Osteoblast (primary cell): ENCODE data around the gene HOTAIR. TPM values are rescaled to one million over a fixed set of nuclear protein-coding genes. Genes with fewer than 3 reads are reported as not detected.
A peak's percentile ranks its signal among the peaks of the same experiment; 100 is the strongest.

Source experiments
- DNase-seq: peaks from one replicate; pipeline ENCODE4 v3.0.0; 2011; ENCODE audit warnings: low spot score, mixed read lengths; ENCODE audit not compliant: insufficient read length; ENCODE audit errors: missing footprints
- H2AFZ ChIP-seq: 2 replicates; pipeline ENCODE4 v1.6.0; 2011; ENCODE audit warnings: mild to moderate bottlenecking, low read length
- H3K27ac ChIP-seq: 2 replicates; pipeline ENCODE4 v1.5.1; 2011; ENCODE audit warnings: mild to moderate bottlenecking, low read depth, low read length, moderate library complexity
- H3K27me3 ChIP-seq: 2 replicates; pipeline ENCODE4 v1.6.0; 2012; ENCODE audit warnings: mild to moderate bottlenecking, control low read depth, inconsistent platforms, low read length, moderate library complexity; ENCODE audit not compliant: insufficient read depth
- H3K36me3 ChIP-seq: 2 replicates; pipeline ENCODE4 v1.5.1; 2011; ENCODE audit warnings: mild to moderate bottlenecking, low read length, control low read depth, moderate library complexity; ENCODE audit not compliant: insufficient read depth
- H3K4me1 ChIP-seq: 2 replicates; pipeline ENCODE4 v1.5.1; 2011; ENCODE audit warnings: mild to moderate bottlenecking, low read length, control low read depth, moderate library complexity; ENCODE audit not compliant: insufficient read depth
- H3K4me2 ChIP-seq: 2 replicates; pipeline ENCODE4 v1.6.0; 2011; ENCODE audit warnings: mild to moderate bottlenecking, low read length; ENCODE audit not compliant: insufficient read depth
- H3K4me3 ChIP-seq: fragments of 200-600 bp; sonication (generic); 3 replicates; pipeline ENCODE4 v1.5.1; 2012; ENCODE audit warnings: mild to moderate bottlenecking, low read length, inconsistent platforms; ENCODE audit not compliant: insufficient read depth
- H3K79me2 ChIP-seq: 2 replicates; pipeline ENCODE4 v1.6.0; 2012; ENCODE audit warnings: mild to moderate bottlenecking, low read length, control low read depth, inconsistent platforms; ENCODE audit not compliant: insufficient read depth
- H3K9me3 ChIP-seq: 2 replicates; pipeline ENCODE4 v1.5.1; 2011; ENCODE audit warnings: low read depth, low read length, control low read depth
- H4K20me1 ChIP-seq: 2 replicates; pipeline ENCODE4 v1.6.0; 2012; ENCODE audit warnings: mild to moderate bottlenecking, low read length, control low read depth; ENCODE audit not compliant: insufficient read depth
- CTCF ChIP-seq: IDR thresholded peaks from 2 replicates; pipeline ENCODE4 v1.5.1; 2011; ENCODE audit warnings: mild to moderate bottlenecking, low read depth, low read length, moderate library complexity; ENCODE audit errors: extremely low read depth
- total RNA-seq: library from RNA; depleted of rRNA; stranded (reverse); fragments of >200 nt; gene quantifications from 2 replicates; pipeline ENCODE4 v1.2.3, GENCODE V29; 2012

The HOTAIR gene
- total RNA-seq, 1 donor = 0.72 TPM

DNA sequence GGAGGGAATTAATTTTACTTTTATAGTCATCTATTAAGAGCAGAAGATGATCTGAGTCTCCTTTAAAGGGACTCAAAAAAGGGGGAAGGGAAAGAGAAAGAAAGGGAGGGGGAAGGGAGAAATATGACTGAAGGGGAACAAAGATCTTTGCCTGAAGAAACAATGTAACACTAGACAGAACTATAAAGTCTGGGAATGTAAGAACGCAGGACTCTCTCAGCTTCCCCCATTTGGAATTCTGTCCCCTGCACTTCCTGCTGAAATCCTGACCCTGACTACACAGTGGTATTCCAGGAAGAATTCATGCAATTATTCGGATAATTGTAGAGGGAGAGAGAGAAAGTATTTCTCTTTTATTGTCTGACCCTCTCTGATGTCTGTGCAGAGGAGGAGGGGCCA lies 10.4 kb downstream of the HOTAIR start:
- Histone ChIP-seq H3K79me2 (no peaks in the 10 kb centered on the region), H2AFZ (no peak overlapping the region), H3K36me3 (no peaks in the 10 kb centered on the region), H3K27ac (no peak overlapping the region), H3K9me3 (no peaks in the 10 kb centered on the region), H3K4me2 (peak overlapping the region; percentile 22), H3K4me3 (no peak overlapping the region), H3K4me1 (no peaks in the 10 kb centered on the region), H3K27me3 (peaks cover 61% of the 10 kb centered on the region), H4K20me1 (no peaks in the 10 kb centered on the region)
- TF ChIP-seq CTCF = no peak
- DNase-seq = no peak

GRCh38 chr12:53963434-53964314 lies 11.1 kb downstream of the HOTAIR start:
- Histone ChIP-seq H3K36me3 (no peaks in the 10 kb centered on the region), H3K79me2 (no peaks in the 10 kb centered on the region), H2AFZ (no peak overlapping the region), H3K4me3 (no peak overlapping the region), H3K27me3 (peaks cover 66% of the 10 kb centered on the region), H3K4me1 (no peaks in the 10 kb centered on the region), H3K27ac (no peak overlapping the region), H4K20me1 (no peaks in the 10 kb centered on the region), H3K9me3 (no peaks in the 10 kb centered on the region), H3K4me2 (no peak overlapping the region)
- no peak for TF ChIP-seq CTCF
- no peak for DNase-seq

GRCh38 chr12:53963005-53963404 lies 11.7 kb downstream of the HOTAIR start:
- H3K36me3 ChIP-seq = no peaks in the 10 kb centered on the region
- no peak overlapping the region for H3K4me3 ChIP-seq
- no peaks in the 10 kb centered on the region for H3K79me2 ChIP-seq
- H3K4me1 ChIP-seq = no peaks in the 10 kb centered on the region
- TF ChIP-seq CTCF = no peak
- no peaks in the 10 kb centered on the region for H3K9me3 ChIP-seq
- no peak overlapping the region for H3K27ac ChIP-seq
- H3K27me3 ChIP-seq = peaks cover 73% of the 10 kb centered on the region
- no peak for DNase-seq
- H3K4me2 ChIP-seq = no peak overlapping the region
- no peaks in the 10 kb centered on the region for H4K20me1 ChIP-seq
- no peak overlapping the region for H2AFZ ChIP-seq

DNA sequence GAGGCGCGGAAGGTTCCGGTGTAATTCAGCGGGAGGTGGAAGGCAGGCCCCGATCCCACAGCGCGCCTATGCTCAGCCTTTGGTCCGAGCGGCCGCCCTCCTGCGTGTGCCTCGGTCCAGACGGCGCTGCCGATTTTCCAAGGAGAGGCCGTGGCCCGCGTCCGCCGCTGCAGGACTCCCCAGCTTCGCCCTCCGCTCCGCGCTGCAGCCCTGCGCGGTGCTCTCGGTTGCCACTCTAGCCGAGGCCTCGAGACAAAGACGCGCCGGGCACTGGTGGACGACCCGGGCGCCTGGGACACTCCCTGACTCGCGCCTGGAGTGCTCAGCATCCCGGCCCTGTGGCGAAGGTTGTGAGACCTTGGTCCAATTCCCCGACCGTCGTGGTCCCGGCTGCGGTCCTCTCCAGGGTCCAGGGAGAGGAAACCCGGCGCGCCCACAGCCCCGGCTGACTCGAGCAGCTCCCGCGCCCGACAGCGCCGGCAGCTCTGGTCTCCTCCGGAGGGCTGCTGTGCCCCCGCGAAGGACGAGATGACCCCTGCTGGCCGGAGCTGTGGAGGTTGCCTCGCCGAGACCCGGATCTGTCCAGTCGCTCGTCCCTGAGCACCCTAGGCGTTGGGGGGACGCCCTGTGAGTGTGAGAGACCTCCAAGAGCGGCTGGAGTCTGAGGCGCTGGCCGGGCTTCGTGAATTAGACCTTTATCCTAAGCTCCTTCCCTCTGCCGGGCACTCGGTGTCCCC lies 13.6 kb downstream of the HOTAIR start:
- peaks cover 86% of the 10 kb centered on the region for H3K27me3 ChIP-seq
- H3K27ac ChIP-seq = no peak overlapping the region
- H3K79me2 ChIP-seq = no peaks in the 10 kb centered on the region
- peak; percentile 87 for DNase-seq
- no peaks in the 10 kb centered on the region for H4K20me1 ChIP-seq
- no peaks in the 10 kb centered on the region for H3K36me3 ChIP-seq
- H3K9me3 ChIP-seq = no peaks in the 10 kb centered on the region
- H3K4me3 ChIP-seq = peak overlapping the region; percentile 40
- H3K4me1 ChIP-seq = no peaks in the 10 kb centered on the region
- no peak for TF ChIP-seq CTCF
- peak overlapping the region; percentile 43 for H3K4me2 ChIP-seq
- H2AFZ ChIP-seq = no peak overlapping the region
